GM12872 (cell line): Measurements from ENCODE around the gene AMBP.

Experiments used
- CTCF ChIP-seq: IDR thresholded peaks from 3 replicates; pipeline ENCODE4 v1.5.1; 2011; ENCODE audit warnings: low read depth, mild to moderate bottlenecking, low read length, moderate library complexity; ENCODE audit not compliant: insufficient read depth

The AMBP gene

GRCh38 chr9:114080195-114080772 is 2.2 kb upstream of the AMBP start:
- no peak for TF ChIP-seq CTCF

GRCh38 chr9:114078781-114079156 is 669 bp upstream of the AMBP start:
- no peak for TF ChIP-seq CTCF

GRCh38 chr9:114077162-114077837 is 800 bp downstream of the AMBP start:
- no peak for TF ChIP-seq CTCF

GRCh38 chr9:114076237-114077161 is 1.6 kb downstream of the AMBP start:
- TF ChIP-seq CTCF: no peak

- TF ChIP-seq CTCF: no peak
These were observed 2.5 kb downstream of the AMBP start for GRCh38 chr9:114075602-114076001.

GRCh38 chr9:114072184-114073140 is 5.6 kb downstream of the AMBP start:
- TF ChIP-seq CTCF: no peak
